ENCODE results near the gene TRIM33. TPM values are rescaled to one million over a fixed set of nuclear protein-coding genes. Genes with fewer than 3 reads are reported as not detected.

TRIM33 gene
- total and polyA plus RNA-seq, 2 experiments from 2014 or later: 50.3 to 51.1 TPM

DNA sequence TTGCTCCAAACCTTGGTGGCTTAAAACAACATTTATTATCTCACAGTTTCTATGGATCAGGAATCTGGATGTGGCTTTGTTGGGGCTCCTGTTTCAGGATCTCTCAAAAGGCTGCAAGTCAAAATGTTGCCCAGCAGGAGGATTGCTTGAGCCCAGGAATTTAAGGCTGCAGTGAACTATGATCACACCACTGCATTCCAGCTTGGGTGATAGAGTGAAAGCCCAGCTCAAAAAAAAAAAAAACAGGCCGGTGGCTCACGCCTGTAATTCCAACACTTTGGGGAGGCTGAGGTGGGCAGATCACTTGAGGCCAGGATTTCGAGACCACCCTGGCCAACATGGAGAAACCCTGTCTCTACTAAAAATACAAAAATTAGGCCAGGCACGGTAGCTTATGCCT is 40.4 kb upstream of the TRIM33 start:
- no peak overlapping the region for H3K4me3 ChIP-seq
- H2AFZ ChIP-seq: no peak overlapping the region
- no peak for TF ChIP-seq EZH2phosphoT487 (IDR thresholded peaks at IDR 0.05; ENCODE audit: unreplicated experiment)
- no peak for TF ChIP-seq STAT1 (IDR thresholded peaks at IDR 0.05; ENCODE audit: unreplicated experiment)
- TF ChIP-seq, protein P1, sequence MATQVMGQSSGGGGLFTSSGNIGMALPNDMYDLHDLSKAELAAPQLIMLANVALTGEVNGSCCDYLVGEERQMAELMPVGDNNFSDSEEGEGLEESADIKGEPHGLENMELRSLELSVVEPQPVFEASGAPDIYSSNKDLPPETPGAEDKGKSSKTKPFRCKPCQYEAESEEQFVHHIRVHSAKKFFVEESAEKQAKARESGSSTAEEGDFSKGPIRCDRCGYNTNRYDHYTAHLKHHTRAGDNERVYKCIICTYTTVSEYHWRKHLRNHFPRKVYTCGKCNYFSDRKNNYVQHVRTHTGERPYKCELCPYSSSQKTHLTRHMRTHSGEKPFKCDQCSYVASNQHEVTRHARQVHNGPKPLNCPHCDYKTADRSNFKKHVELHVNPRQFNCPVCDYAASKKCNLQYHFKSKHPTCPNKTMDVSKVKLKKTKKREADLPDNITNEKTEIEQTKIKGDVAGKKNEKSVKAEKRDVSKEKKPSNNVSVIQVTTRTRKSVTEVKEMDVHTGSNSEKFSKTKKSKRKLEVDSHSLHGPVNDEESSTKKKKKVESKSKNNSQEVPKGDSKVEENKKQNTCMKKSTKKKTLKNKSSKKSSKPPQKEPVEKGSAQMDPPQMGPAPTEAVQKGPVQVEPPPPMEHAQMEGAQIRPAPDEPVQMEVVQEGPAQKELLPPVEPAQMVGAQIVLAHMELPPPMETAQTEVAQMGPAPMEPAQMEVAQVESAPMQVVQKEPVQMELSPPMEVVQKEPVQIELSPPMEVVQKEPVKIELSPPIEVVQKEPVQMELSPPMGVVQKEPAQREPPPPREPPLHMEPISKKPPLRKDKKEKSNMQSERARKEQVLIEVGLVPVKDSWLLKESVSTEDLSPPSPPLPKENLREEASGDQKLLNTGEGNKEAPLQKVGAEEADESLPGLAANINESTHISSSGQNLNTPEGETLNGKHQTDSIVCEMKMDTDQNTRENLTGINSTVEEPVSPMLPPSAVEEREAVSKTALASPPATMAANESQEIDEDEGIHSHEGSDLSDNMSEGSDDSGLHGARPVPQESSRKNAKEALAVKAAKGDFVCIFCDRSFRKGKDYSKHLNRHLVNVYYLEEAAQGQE (IDR thresholded peaks at IDR 0.05; ENCODE audit: unreplicated experiment): no peak
- TF ChIP-seq JUNB (IDR thresholded peaks at IDR 0.05; ENCODE audit: unreplicated experiment): no peak
- no peak for TF ChIP-seq POLR2AphosphoS5 (IDR thresholded peaks at IDR 0.05; ENCODE audit: low read depth)
- no peak for TF ChIP-seq CREB1 (CRISPR knock-in tag; IDR thresholded peaks at IDR 0.05; ENCODE audit: low read depth)
- TF ChIP-seq, protein P2, sequence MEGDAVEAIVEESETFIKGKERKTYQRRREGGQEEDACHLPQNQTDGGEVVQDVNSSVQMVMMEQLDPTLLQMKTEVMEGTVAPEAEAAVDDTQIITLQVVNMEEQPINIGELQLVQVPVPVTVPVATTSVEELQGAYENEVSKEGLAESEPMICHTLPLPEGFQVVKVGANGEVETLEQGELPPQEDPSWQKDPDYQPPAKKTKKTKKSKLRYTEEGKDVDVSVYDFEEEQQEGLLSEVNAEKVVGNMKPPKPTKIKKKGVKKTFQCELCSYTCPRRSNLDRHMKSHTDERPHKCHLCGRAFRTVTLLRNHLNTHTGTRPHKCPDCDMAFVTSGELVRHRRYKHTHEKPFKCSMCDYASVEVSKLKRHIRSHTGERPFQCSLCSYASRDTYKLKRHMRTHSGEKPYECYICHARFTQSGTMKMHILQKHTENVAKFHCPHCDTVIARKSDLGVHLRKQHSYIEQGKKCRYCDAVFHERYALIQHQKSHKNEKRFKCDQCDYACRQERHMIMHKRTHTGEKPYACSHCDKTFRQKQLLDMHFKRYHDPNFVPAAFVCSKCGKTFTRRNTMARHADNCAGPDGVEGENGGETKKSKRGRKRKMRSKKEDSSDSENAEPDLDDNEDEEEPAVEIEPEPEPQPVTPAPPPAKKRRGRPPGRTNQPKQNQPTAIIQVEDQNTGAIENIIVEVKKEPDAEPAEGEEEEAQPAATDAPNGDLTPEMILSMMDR (conservative IDR thresholded peaks at IDR 0.05; ENCODE audit: low read depth in 2 of 2): no peak
- TF ChIP-seq ZNF114 (CRISPR knock-in tag; IDR thresholded peaks at IDR 0.05): no peak
- TF ChIP-seq, protein P3, sequence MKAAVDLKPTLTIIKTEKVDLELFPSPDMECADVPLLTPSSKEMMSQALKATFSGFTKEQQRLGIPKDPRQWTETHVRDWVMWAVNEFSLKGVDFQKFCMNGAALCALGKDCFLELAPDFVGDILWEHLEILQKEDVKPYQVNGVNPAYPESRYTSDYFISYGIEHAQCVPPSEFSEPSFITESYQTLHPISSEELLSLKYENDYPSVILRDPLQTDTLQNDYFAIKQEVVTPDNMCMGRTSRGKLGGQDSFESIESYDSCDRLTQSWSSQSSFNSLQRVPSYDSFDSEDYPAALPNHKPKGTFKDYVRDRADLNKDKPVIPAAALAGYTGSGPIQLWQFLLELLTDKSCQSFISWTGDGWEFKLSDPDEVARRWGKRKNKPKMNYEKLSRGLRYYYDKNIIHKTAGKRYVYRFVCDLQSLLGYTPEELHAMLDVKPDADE (IDR thresholded peaks at IDR 0.05): no peak
- TF ChIP-seq, protein P4, sequence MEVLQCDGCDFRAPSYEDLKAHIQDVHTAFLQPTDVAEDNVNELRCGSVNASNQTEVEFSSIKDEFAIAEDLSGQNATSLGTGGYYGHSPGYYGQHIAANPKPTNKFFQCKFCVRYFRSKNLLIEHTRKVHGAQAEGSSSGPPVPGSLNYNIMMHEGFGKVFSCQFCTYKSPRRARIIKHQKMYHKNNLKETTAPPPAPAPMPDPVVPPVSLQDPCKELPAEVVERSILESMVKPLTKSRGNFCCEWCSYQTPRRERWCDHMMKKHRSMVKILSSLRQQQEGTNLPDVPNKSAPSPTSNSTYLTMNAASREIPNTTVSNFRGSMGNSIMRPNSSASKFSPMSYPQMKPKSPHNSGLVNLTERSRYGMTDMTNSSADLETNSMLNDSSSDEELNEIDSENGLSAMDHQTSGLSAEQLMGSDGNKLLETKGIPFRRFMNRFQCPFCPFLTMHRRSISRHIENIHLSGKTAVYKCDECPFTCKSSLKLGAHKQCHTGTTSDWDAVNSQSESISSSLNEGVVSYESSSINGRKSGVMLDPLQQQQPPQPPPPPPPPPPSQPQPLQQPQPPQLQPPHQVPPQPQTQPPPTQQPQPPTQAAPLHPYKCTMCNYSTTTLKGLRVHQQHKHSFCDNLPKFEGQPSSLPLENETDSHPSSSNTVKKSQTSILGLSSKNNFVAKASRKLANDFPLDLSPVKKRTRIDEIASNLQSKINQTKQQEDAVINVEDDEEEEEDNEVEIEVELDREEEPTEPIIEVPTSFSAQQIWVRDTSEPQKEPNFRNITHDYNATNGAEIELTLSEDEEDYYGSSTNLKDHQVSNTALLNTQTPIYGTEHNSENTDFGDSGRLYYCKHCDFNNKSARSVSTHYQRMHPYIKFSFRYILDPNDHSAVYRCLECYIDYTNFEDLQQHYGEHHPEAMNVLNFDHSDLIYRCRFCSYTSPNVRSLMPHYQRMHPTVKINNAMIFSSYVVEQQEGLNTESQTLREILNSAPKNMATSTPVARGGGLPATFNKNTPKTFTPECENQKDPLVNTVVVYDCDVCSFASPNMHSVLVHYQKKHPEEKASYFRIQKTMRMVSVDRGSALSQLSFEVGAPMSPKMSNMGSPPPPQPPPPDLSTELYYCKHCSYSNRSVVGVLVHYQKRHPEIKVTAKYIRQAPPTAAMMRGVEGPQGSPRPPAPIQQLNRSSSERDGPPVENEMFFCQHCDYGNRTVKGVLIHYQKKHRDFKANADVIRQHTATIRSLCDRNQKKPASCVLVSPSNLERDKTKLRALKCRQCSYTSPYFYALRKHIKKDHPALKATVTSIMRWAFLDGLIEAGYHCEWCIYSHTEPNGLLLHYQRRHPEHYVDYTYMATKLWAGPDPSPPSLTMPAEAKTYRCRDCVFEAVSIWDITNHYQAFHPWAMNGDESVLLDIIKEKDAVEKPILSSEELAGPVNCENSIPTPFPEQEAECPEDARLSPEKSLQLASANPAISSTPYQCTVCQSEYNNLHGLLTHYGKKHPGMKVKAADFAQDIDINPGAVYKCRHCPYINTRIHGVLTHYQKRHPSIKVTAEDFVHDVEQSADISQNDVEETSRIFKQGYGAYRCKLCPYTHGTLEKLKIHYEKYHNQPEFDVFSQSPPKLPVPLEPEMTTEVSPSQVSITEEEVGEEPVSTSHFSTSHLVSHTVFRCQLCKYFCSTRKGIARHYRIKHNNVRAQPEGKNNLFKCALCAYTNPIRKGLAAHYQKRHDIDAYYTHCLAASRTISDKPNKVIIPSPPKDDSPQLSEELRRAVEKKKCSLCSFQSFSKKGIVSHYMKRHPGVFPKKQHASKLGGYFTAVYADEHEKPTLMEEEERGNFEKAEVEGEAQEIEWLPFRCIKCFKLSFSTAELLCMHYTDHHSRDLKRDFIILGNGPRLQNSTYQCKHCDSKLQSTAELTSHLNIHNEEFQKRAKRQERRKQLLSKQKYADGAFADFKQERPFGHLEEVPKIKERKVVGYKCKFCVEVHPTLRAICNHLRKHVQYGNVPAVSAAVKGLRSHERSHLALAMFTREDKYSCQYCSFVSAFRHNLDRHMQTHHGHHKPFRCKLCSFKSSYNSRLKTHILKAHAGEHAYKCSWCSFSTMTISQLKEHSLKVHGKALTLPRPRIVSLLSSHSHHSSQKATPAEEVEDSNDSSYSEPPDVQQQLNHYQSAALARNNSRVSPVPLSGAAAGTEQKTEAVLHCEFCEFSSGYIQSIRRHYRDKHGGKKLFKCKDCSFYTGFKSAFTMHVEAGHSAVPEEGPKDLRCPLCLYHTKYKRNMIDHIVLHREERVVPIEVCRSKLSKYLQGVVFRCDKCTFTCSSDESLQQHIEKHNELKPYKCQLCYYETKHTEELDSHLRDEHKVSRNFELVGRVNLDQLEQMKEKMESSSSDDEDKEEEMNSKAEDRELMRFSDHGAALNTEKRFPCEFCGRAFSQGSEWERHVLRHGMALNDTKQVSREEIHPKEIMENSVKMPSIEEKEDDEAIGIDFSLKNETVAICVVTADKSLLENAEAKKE (CRISPR knock-in tag; IDR thresholded peaks at IDR 0.05): no peak
- TF ChIP-seq EZH2 (IDR thresholded peaks at IDR 0.05; ENCODE audit: low read depth, unreplicated experiment): no peak
- TF ChIP-seq NANOG (IDR thresholded peaks at IDR 0.05; ENCODE audit: borderline replicate concordance): no peak
- no peak for TF ChIP-seq ZNF331 (CRISPR knock-in tag; IDR thresholded peaks at IDR 0.05; ENCODE audit: low read depth)
- no peak overlapping the region for H3K4me2 ChIP-seq
- H3F3A ChIP-seq (replicated peaks; ENCODE audit: low read depth): no peaks in the 10 kb centered on the region
- 0 out of 3 replicates have a peak, but pooled peaks cover 4% of the 10 kb centered on the region for H3K4me1 Mint-ChIP-seq
- H3K27me3 Mint-ChIP-seq (ENCODE audit: insufficient read depth, low read depth, poor library complexity): no peaks in the 10 kb centered on the region
- H3K27ac Mint-ChIP-seq: no peak overlapping the region
- no peaks in the 10 kb centered on the region for H3K79me2 ChIP-seq (replicated peaks; ENCODE audit: insufficient read depth)
- no peaks in the 10 kb centered on the region for H3K4me1 ChIP-seq (ENCODE audit: insufficient read depth)
- no peaks in the 10 kb centered on the region for H3K9me3 Mint-ChIP-seq
- no peak overlapping the region for H3K4me3 Mint-ChIP-seq
- no peaks in the 10 kb centered on the region for H4K20me1 ChIP-seq (replicated peaks; ENCODE audit: insufficient read depth)
- H3K36me3 Mint-ChIP-seq (ENCODE audit: low read depth): no peaks in the 10 kb centered on the region
- H3K36me3 ChIP-seq (ENCODE audit: insufficient read depth): no peaks in the 10 kb centered on the region
- H3K27me3 ChIP-seq (ENCODE audit: insufficient read depth): no peaks in the 10 kb centered on the region
- H3K27ac ChIP-seq (ENCODE audit: low read depth): no peak overlapping the region
- ATAC-seq (peak; percentile 69), DNase-seq (ENCODE audit: low spot score) (peak; percentile 62)
- no peaks in the 10 kb centered on the region for H3K9me2 ChIP-seq (ENCODE audit: insufficient read depth)

Data from GM23338 (cell line).